Measurements from ENCODE around the gene MALL.
"Not testable (repeated sequence)": the region's sequence is repeated elsewhere in the genome, so short reads cannot be mapped to it uniquely, and the experiment has no call there.

Gene MALL
- total RNA-seq, result 0 reads per million in 3 donors

- no peaks in the 10 kb centered on the region for H3K4me1 ChIP-seq (ENCODE audit: control insufficient read depth, insufficient read depth, low read length, poor library complexity, severe bottlenecking)
- DNase-seq, result no peak
- H3K27me3 ChIP-seq (replicated peaks; ENCODE audit: control insufficient read depth, insufficient read depth, low read length, poor library complexity, severe bottlenecking), result peaks cover 4% of the 10 kb centered on the region
- no peaks in the 10 kb centered on the region for H3K9me3 ChIP-seq (ENCODE audit: control insufficient read depth, low read length)
- H3K4me3 ChIP-seq (ENCODE audit: insufficient read depth, low read depth, low read length, poor library complexity, severe bottlenecking), result no peak within 1 kb of the TSS
- no peak within 1 kb of the TSS for H3K27ac ChIP-seq (ENCODE audit: insufficient read depth, low read length, poor library complexity, severe bottlenecking)
- no peaks in the 10 kb centered on the region for H3K36me3 ChIP-seq (ENCODE audit: control insufficient read depth, insufficient read depth, low read length)
Measured at GRCh38 chr2:110115291-110116032, at the start of gene MALL. TSS of gene MALL (minus strand) at chr2:110115822. CDS start at chr2:110115792, 30 bp downstream.

GRCh38 chr2:110157153-110157793, 41.7 kb upstream of the MALL start:
- Histone ChIP-seq H3K27me3 (replicated peaks; ENCODE audit: control insufficient read depth, insufficient read depth, low read length, poor library complexity, severe bottlenecking) (no peaks in the 10 kb centered on the region), H3K4me3 (ENCODE audit: insufficient read depth, low read depth, low read length, poor library complexity, severe bottlenecking) (no peak overlapping the region), H3K27ac (ENCODE audit: insufficient read depth, low read length, poor library complexity, severe bottlenecking) (no peak overlapping the region), H3K9me3 (ENCODE audit: control insufficient read depth, low read length) (no peaks in the 10 kb centered on the region), H3K4me1 (ENCODE audit: control insufficient read depth, insufficient read depth, low read length, poor library complexity, severe bottlenecking) (no peaks in the 10 kb centered on the region), H3K36me3 (ENCODE audit: control insufficient read depth, insufficient read depth, low read length) (no peaks in the 10 kb centered on the region)
- no peak for DNase-seq

- H3K9me3 ChIP-seq (ENCODE audit: control insufficient read depth, low read length); H3K27me3 ChIP-seq (replicated peaks; ENCODE audit: control insufficient read depth, insufficient read depth, low read length, poor library complexity, severe bottlenecking); H3K4me1 ChIP-seq (ENCODE audit: control insufficient read depth, insufficient read depth, low read length, poor library complexity, severe bottlenecking); DNase-seq; H3K27ac ChIP-seq (ENCODE audit: insufficient read depth, low read length, poor library complexity, severe bottlenecking); H3K36me3 ChIP-seq (ENCODE audit: control insufficient read depth, insufficient read depth, low read length); H3K4me3 ChIP-seq (ENCODE audit: insufficient read depth, low read depth, low read length, poor library complexity, severe bottlenecking): not testable (repeated sequence)
Measured at GRCh38 chr2:110154828-110155227, 39.2 kb upstream of the MALL start.

GRCh38 chr2:110154188-110154587, 38.6 kb upstream of the MALL start:
- H3K27me3 ChIP-seq (replicated peaks; ENCODE audit: control insufficient read depth, insufficient read depth, low read length, poor library complexity, severe bottlenecking); H3K9me3 ChIP-seq (ENCODE audit: control insufficient read depth, low read length); DNase-seq; H3K4me3 ChIP-seq (ENCODE audit: insufficient read depth, low read depth, low read length, poor library complexity, severe bottlenecking); H3K36me3 ChIP-seq (ENCODE audit: control insufficient read depth, insufficient read depth, low read length); H3K4me1 ChIP-seq (ENCODE audit: control insufficient read depth, insufficient read depth, low read length, poor library complexity, severe bottlenecking); H3K27ac ChIP-seq (ENCODE audit: insufficient read depth, low read length, poor library complexity, severe bottlenecking): not testable (repeated sequence)

GRCh38 chr2:110153416-110153815, 37.8 kb upstream of the MALL start:
- no peaks in the 10 kb centered on the region for H3K9me3 ChIP-seq (ENCODE audit: control insufficient read depth, low read length)
- no peaks in the 10 kb centered on the region for H3K27me3 ChIP-seq (replicated peaks; ENCODE audit: control insufficient read depth, insufficient read depth, low read length, poor library complexity, severe bottlenecking)
- DNase-seq, result no peak
- H3K4me1 ChIP-seq (ENCODE audit: control insufficient read depth, insufficient read depth, low read length, poor library complexity, severe bottlenecking), result no peaks in the 10 kb centered on the region
- no peak overlapping the region for H3K27ac ChIP-seq (ENCODE audit: insufficient read depth, low read length, poor library complexity, severe bottlenecking)
- no peaks in the 10 kb centered on the region for H3K36me3 ChIP-seq (ENCODE audit: control insufficient read depth, insufficient read depth, low read length)
- no peak overlapping the region for H3K4me3 ChIP-seq (ENCODE audit: insufficient read depth, low read depth, low read length, poor library complexity, severe bottlenecking)

GRCh38 chr2:110152943-110153342, 37.3 kb upstream of the MALL start:
- no peaks in the 10 kb centered on the region for H3K4me1 ChIP-seq (ENCODE audit: control insufficient read depth, insufficient read depth, low read length, poor library complexity, severe bottlenecking)
- no peak overlapping the region for H3K4me3 ChIP-seq (ENCODE audit: insufficient read depth, low read depth, low read length, poor library complexity, severe bottlenecking)
- no peak overlapping the region for H3K27ac ChIP-seq (ENCODE audit: insufficient read depth, low read length, poor library complexity, severe bottlenecking)
- no peaks in the 10 kb centered on the region for H3K9me3 ChIP-seq (ENCODE audit: control insufficient read depth, low read length)
- no peak for DNase-seq
- no peaks in the 10 kb centered on the region for H3K36me3 ChIP-seq (ENCODE audit: control insufficient read depth, insufficient read depth, low read length)
- no peaks in the 10 kb centered on the region for H3K27me3 ChIP-seq (replicated peaks; ENCODE audit: control insufficient read depth, insufficient read depth, low read length, poor library complexity, severe bottlenecking)

GRCh38 chr2:110149330-110150220, 34.0 kb upstream of the MALL start:
- Histone ChIP-seq H3K9me3 (ENCODE audit: control insufficient read depth, low read length) (no peaks in the 10 kb centered on the region), H3K27me3 (replicated peaks; ENCODE audit: control insufficient read depth, insufficient read depth, low read length, poor library complexity, severe bottlenecking) (no peaks in the 10 kb centered on the region), H3K36me3 (ENCODE audit: control insufficient read depth, insufficient read depth, low read length) (no peaks in the 10 kb centered on the region), H3K4me1 (ENCODE audit: control insufficient read depth, insufficient read depth, low read length, poor library complexity, severe bottlenecking) (no peaks in the 10 kb centered on the region), H3K4me3 (ENCODE audit: insufficient read depth, low read depth, low read length, poor library complexity, severe bottlenecking) (no peak overlapping the region), H3K27ac (ENCODE audit: insufficient read depth, low read length, poor library complexity, severe bottlenecking) (no peak overlapping the region)
- no peak for DNase-seq

- Histone ChIP-seq H3K27me3 (replicated peaks; ENCODE audit: control insufficient read depth, insufficient read depth, low read length, poor library complexity, severe bottlenecking) (no peaks in the 10 kb centered on the region), H3K4me3 (ENCODE audit: insufficient read depth, low read depth, low read length, poor library complexity, severe bottlenecking) (no peak overlapping the region), H3K36me3 (ENCODE audit: control insufficient read depth, insufficient read depth, low read length) (no peaks in the 10 kb centered on the region), H3K9me3 (ENCODE audit: control insufficient read depth, low read length) (no peaks in the 10 kb centered on the region), H3K27ac (ENCODE audit: insufficient read depth, low read length, poor library complexity, severe bottlenecking) (no peak overlapping the region), H3K4me1 (ENCODE audit: control insufficient read depth, insufficient read depth, low read length, poor library complexity, severe bottlenecking) (no peaks in the 10 kb centered on the region)
- DNase-seq, result no peak
Measured at GRCh38 chr2:110146945-110147332, 31.3 kb upstream of the MALL start.

GRCh38 chr2:110146183-110146944, 30.7 kb upstream of the MALL start:
- DNase-seq, result no peak
- Histone ChIP-seq H3K9me3 (ENCODE audit: control insufficient read depth, low read length) (no peaks in the 10 kb centered on the region), H3K27ac (ENCODE audit: insufficient read depth, low read length, poor library complexity, severe bottlenecking) (no peak overlapping the region), H3K36me3 (ENCODE audit: control insufficient read depth, insufficient read depth, low read length) (no peaks in the 10 kb centered on the region), H3K27me3 (replicated peaks; ENCODE audit: control insufficient read depth, insufficient read depth, low read length, poor library complexity, severe bottlenecking) (no peaks in the 10 kb centered on the region), H3K4me1 (ENCODE audit: control insufficient read depth, insufficient read depth, low read length, poor library complexity, severe bottlenecking) (no peaks in the 10 kb centered on the region), H3K4me3 (ENCODE audit: insufficient read depth, low read depth, low read length, poor library complexity, severe bottlenecking) (no peak overlapping the region)
